GM12865 (cell line): ENCODE results near the gene FRYL.

Experiments
- DNase-seq: peaks from one replicate; pipeline ENCODE4 v3.0.0; 2010; ENCODE audit warnings: low read depth
- H3K4me3 ChIP-seq: 2 replicates; pipeline ENCODE4 v1.5.1; 2011; ENCODE audit warnings: mild to moderate bottlenecking, low read depth, low read length, control low read depth
- CTCF ChIP-seq: IDR thresholded peaks from 2 replicates; pipeline ENCODE4 v1.5.1; 2011; ENCODE audit warnings: low read length, control low read depth, low read depth, inconsistent platforms; ENCODE audit not compliant: insufficient read depth; ENCODE audit errors: missing control alignments

FRYL gene

GRCh38 chr4:48590884-48591283, 189.2 kb downstream of the FRYL start:
- TF ChIP-seq CTCF = no peak

GRCh38 chr4:48589098-48589445, 191.0 kb downstream of the FRYL start:
- TF ChIP-seq CTCF = no peak
- no peak overlapping the region for H3K4me3 ChIP-seq
- no peak for DNase-seq

More at GRCh38 chr4:48590884-48591283, 189.2 kb downstream of the FRYL start:
- DNase-seq = no peak
- H3K4me3 ChIP-seq = no peak overlapping the region

GRCh38 chr4:48588230-48589097, 191.6 kb downstream of the FRYL start:
- no peak overlapping the region for H3K4me3 ChIP-seq
- no peak for DNase-seq
- no peak for TF ChIP-seq CTCF

GRCh38 chr4:48585401-48585800, 194.7 kb downstream of the FRYL start:
- TF ChIP-seq CTCF = no peak

GRCh38 chr4:48578132-48578968, 201.7 kb downstream of the FRYL start:
- H3K4me3 ChIP-seq = no peak overlapping the region
- DNase-seq = peak; percentile 70
- TF ChIP-seq CTCF = peak; percentile 83

More at GRCh38 chr4:48585401-48585800, 194.7 kb downstream of the FRYL start:
- DNase-seq = no peak
- H3K4me3 ChIP-seq = no peak overlapping the region

- DNase-seq = no peak
- TF ChIP-seq CTCF = no peak
- H3K4me3 ChIP-seq = no peak overlapping the region
Observed at GRCh38 chr4:48575964-48576363, 204.1 kb downstream of the FRYL start.
